Stomach (tissue), 4 donors: ENCODE measurements around the gene HAUS2.

ENCODE experiments used
- CTCF ChIP-seq, 7 experiments: fragments of 450-650 bp in 4 of 7; fragments of 200-600 bp in 3 of 7; sonication (generic) in 3 of 7; IDR thresholded peaks; one replicate each; pipeline ENCODE4 v1.5.1; 2016 to 2019; ENCODE audit warnings: antibody characterized with exemption in 7 of 7, control low read depth in 2 of 7, mild to moderate bottlenecking in 1 of 7
- POLR2A ChIP-seq, 4 donors: fragments of 450-650 bp; IDR thresholded peaks; one replicate each; pipeline ENCODE4 v1.6.1; 2016; ENCODE audit warnings: antibody characterized with exemption in 4 of 4, control low read depth in 2 of 4, mild to moderate bottlenecking in 1 of 4, moderate library complexity in 1 of 4
- POLR2AphosphoS5 ChIP-seq, 3 donors: sonication (generic); formaldehyde crosslinking; IDR thresholded peaks; one replicate each; pipeline ENCODE4 v1.6.1; 2016; ENCODE audit warnings: antibody characterized with exemption in 3 of 3

- TF ChIP-seq CTCF (IDR thresholded peaks at IDR 0.05): no peak
- no peak for TF ChIP-seq POLR2A (IDR thresholded peaks at IDR 0.05)
- peak in 2 of 3 donors; percentile 37 to 92 for TF ChIP-seq POLR2AphosphoS5 (IDR thresholded peaks at IDR 0.05)
Measured at GRCh38 chr15:42575188-42576039, 26.8 kb downstream of the HAUS2 start, which contains the start of gene STARD9.
